HFFc6 (cell line): ENCODE data around the gene NEMP2. TPM values are rescaled to one million over a fixed set of nuclear protein-coding genes. Genes with fewer than 3 reads are reported as not detected.

Experiments
- DNase-seq: peaks from one replicate; pipeline ENCODE4 v3.0.0-alpha.2; 2018
- H3K27ac Mint-ChIP-seq: 2 replicates; pipeline ENCODE4 v1.8.0; 2020; ENCODE audit warnings: mild to moderate bottlenecking, mixed read lengths
- H3K27me3 Mint-ChIP-seq: 2 replicates; pipeline ENCODE4 v1.8.0; 2021; ENCODE audit warnings: mild to moderate bottlenecking, moderate library complexity, mixed read lengths; ENCODE audit not compliant: insufficient read depth
- H3K36me3 Mint-ChIP-seq: 2 replicates; pipeline ENCODE4 v1.8.0; 2021; ENCODE audit warnings: low read depth, mixed read lengths
- H3K4me1 Mint-ChIP-seq: 2 replicates; pipeline ENCODE4 v1.8.0; 2020; ENCODE audit warnings: low read depth, mixed read lengths
- H3K4me3 Mint-ChIP-seq: 2 replicates; pipeline ENCODE4 v1.8.0; 2020; ENCODE audit warnings: mild to moderate bottlenecking, moderate library complexity, mixed read lengths
- H3K9me3 Mint-ChIP-seq: 2 replicates; pipeline ENCODE4 v1.8.0; 2020; ENCODE audit warnings: mild to moderate bottlenecking, mixed read lengths
- CTCF ChIP-seq: fragments of 200-600 bp; sonication (generic); IDR thresholded peaks from 2 replicates; pipeline ENCODE4 v1.5.0; 2021; ENCODE audit warnings: antibody characterized with exemption, mild to moderate bottlenecking
- total RNA-seq, 6 experiments: library from RNA; stranded (reverse); fragmentation: NEBNext Ultra II Directional; extraction: Animal tissue kit (Norgen Biotek cat#: 25700); gene quantifications; 2 replicates in 1 of 6; 3 replicates in 5 of 6; pipeline ENCODE4 v1.2.3, GENCODE V29; 2021

Gene NEMP2
- total RNA-seq, 6 experiments from 2014 or later, result 1.5 to 7.4 (median 6.5) TPM

- Mint-ChIP-seq H3K4me3 (no peak overlapping the region), H3K9me3 (peaks cover 9% of the 10 kb centered on the region), H3K27ac (no peak overlapping the region), H3K4me1 (peaks cover 9% of the 10 kb centered on the region; the same call in 1 of the 2 replicates), H3K27me3 (no peaks in the 10 kb centered on the region; the same call in 1 of the 2 replicates), H3K36me3 (peaks cover 8% of the 10 kb centered on the region)
- TF ChIP-seq CTCF, result no peak
- DNase-seq, result no peak
These were observed 12.2 kb upstream of the NEMP2 start for GRCh38 chr2:190546734-190547133.

DNA sequence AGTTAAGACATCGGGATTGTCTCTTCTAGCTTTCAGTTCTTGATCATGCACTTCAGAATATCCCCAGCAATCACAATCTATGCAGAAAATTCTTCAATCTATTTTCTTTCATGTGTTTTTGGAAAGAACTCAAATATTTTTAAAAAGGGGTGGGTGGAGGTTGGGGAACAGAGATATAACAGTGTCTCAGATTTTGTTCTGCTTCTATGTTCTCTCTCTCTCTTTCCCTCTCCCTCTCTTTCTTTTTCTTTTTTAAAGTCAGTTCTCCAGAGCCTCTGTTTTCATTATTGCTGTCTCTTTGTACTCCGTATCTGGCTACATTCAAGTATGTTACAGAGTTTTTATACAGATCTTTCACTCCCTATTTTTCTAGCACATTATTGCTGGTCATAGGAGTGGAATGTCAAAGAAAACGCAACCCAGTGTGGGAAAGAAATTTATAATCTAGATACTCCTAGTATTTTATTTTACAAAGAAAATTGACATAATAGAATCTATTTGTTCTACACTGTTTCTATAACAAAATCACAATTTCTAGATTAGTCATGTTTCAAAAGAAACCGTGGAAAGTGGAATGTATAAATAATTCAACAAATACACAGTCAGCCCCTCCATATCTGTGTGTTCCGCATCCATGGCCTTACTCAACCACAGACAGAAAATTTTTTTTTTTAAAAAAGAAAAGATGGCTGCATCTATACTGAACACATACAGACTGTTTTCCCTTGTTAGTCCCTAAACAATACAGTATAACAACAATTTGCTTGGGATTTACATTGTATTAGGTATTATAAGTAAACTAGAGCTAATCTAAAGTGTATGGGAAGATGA, 11.2 kb upstream of the NEMP2 start:
- Mint-ChIP-seq H3K27ac (no peak overlapping the region), H3K9me3 (peaks cover 17% of the 10 kb centered on the region), H3K4me1 (peaks cover 9% of the 10 kb centered on the region; the same call in 1 of the 2 replicates), H3K4me3 (no peak overlapping the region), H3K27me3 (no peaks in the 10 kb centered on the region; the same call in 1 of the 2 replicates), H3K36me3 (peaks cover 17% of the 10 kb centered on the region)
- TF ChIP-seq CTCF, result no peak
- no peak for DNase-seq

DNA sequence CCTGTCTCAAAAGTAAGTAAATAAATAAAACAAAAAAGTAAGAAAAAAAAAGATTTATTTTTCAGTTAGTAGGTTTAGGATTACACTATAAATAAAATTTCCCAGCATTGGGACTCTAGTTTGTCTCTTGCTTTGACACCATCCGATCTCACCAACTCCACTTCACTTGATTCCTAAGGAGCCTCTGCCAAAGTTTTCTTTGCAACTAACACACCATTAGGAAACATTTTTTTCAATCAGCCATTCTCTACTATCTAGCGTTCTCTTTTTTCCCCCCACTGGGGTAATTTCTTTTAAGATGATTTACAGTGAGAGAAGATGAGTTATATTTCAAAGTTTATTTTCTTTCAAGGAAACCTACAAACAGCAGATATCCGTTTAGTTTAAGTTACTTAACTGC, 10.6 kb upstream of the NEMP2 start:
- peaks cover 9% of the 10 kb centered on the region; the same call in 1 of the 2 replicates for H3K4me1 Mint-ChIP-seq
- peaks cover 23% of the 10 kb centered on the region for H3K36me3 Mint-ChIP-seq
- no peak overlapping the region for H3K4me3 Mint-ChIP-seq
- no peak overlapping the region for H3K27ac Mint-ChIP-seq
- no peaks in the 10 kb centered on the region; the same call in 1 of the 2 replicates for H3K27me3 Mint-ChIP-seq
- H3K9me3 Mint-ChIP-seq, result peaks cover 24% of the 10 kb centered on the region
- DNase-seq, result no peak
- TF ChIP-seq CTCF, result no peak

DNA sequence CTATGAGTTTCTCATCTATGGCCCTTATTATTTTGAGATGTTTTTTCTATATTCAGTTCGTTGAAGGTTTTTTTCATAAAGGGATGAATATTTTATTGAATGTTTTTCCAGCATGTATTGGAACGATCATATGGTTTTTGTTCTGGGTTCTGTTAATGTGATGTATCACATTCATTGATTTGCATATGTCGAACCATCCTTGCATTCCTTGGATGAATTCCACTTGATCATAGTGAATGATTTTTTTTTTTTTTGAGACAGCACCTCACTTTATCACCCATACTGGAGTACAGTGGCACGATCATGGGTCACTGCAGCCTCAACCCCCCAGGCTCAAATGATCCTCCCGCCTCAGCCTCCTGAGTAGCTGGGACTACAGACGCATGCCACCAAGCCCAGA, 5.5 kb upstream of the NEMP2 start:
- no peak for TF ChIP-seq CTCF
- Mint-ChIP-seq H3K4me3 (no peak overlapping the region), H3K27me3 (no peaks in the 10 kb centered on the region), H3K27ac (no peak overlapping the region), H3K36me3 (peaks cover 50% of the 10 kb centered on the region), H3K4me1 (peaks cover 9% of the 10 kb centered on the region; the same call in 1 of the 2 replicates), H3K9me3 (peaks cover 39% of the 10 kb centered on the region)
- no peak for DNase-seq

DNA sequence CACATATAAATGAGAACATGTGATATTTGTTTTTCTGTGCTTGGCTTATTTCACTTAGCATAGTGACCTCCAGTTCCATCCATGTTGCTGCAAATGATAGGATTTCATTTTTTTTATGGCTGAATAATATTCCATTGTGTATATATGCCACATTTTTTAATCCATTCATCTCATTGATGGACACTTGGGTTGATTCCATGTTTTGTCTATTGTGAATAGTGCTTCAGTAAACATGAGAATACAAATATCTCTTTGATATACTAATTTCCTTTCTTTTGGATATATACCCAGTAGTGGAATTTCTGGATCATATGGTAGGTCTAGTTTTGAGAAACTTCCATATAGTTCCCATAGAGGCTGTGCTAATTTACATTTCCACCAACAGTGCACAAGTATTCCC, 3.7 kb upstream of the NEMP2 start:
- no peaks in the 10 kb centered on the region for H3K27me3 Mint-ChIP-seq
- DNase-seq, result no peak
- TF ChIP-seq CTCF, result no peak
- peaks cover 39% of the 10 kb centered on the region for H3K9me3 Mint-ChIP-seq
- peaks cover 50% of the 10 kb centered on the region for H3K36me3 Mint-ChIP-seq
- peaks cover 19% of the 10 kb centered on the region for H3K4me1 Mint-ChIP-seq
- H3K4me3 Mint-ChIP-seq, result no peak overlapping the region
- no peak overlapping the region for H3K27ac Mint-ChIP-seq
